Lung microvascular endothelial cell (primary cell): ENCODE results near the gene ACTR10. TPM values are rescaled to one million over a fixed set of nuclear protein-coding genes. Genes with fewer than 3 reads are reported as not detected.
A peak's percentile ranks its signal among the peaks of the same experiment; 100 is the strongest.

Experiments used
- DNase-seq, 2 donors: peaks; one replicate each; pipeline versions ENCODE4 v3.0.0 to v3.0.0-alpha.2; 2010; ENCODE audit warnings: low read depth in 2 of 2
- total RNA-seq: library from RNA; depleted of rRNA; stranded (reverse); fragments of >200 nt; gene quantifications from 2 replicates; pipeline ENCODE4 v1.2.1, GENCODE V29; 2014

ACTR10 gene
- total RNA-seq: 25.1 and 28.8 TPM in 2 replicates

- DNase-seq: peak; percentile 74 to 80
Measured at GRCh38 chr14:58199726-58200479, at the start of gene ACTR10. Gene ACTR10, plus strand, starts transcription at chr14:58200149. Its CDS starts 69 bp downstream, at chr14:58200218.

DNA sequence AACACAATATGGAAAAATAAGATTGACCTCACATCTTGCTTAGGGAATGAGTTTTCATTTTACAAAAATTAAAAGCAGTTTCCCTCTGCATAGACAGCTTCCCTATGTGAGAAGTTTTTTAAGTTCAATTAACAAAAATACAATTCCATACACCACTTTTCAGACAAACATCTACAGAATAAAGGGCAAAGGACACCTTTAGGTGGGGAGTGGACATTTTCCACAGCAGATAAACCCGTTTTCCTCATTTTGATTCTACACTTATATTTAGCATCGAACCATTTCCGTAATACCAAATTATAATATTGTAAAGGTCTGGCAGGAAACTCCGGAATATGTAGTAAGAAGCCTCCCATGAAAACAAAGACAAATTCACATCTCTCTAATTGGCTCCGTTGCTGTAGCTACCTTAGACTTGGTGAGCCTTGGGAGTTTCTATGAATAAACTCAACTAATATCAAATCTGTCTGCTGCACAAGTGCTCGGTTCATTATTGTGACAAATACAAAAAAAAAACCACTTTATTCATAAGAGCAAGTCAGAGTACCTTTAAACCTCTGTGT lies 49.6 kb upstream of the ACTR10 start:
- DNase-seq: no peak

GRCh38 chr14:58151133-58152013 lies 48.6 kb upstream of the ACTR10 start:
- peak; percentile 33 to 54 for DNase-seq

DNA sequence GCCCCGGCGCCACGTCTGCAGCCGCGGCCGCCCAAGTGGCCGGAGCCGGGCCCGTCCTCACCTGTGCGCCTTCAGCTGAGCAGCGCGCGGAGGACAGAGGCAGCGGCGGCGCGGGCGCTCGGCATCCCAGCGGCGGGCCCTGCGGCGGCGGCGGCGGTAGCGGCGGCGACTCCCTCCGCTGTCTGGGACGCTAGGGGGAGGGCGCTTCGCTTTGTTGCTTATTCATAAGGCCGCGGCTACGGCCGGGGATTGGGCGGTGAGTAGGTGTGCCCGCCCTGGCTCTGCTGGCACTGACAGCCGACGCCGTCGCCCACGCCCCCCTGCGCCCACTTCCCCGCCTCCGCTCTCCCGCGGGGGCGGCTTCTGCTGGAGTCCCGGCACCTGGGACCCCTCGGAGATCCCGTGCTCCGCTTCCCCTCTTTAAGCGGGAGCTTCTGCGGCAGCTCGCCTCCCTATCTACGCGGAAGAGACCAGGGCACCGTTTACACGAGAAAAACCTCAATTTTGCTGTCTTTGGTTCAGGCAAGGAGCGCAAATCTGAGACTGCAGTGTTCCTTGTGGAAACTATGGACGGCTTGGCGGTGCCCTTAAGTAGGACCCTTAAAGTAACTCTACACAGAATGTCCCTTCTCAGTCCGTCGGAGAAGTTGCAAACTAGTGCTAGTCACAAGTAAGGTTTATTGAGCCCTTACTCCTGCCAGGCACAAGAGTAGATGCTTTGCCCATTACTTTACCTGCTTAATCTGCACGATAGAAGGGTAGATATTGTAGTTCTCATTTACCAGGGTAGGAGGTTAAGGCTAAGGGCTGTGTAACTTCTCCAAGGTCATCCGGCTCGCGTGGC lies 47.7 kb upstream of the ACTR10 start, which contains the start of gene ARMH4:
Gene ARMH4 (minus strand): TSS at position 200 of the 844 bp plus-strand sequence. CDS start 12,855 bp downstream, outside the sequence.
- DNase-seq: peak; percentile 79 to 83

- no peak for DNase-seq
Measured at GRCh38 chr14:58160561-58160960, 39.4 kb upstream of the ACTR10 start.

DNA sequence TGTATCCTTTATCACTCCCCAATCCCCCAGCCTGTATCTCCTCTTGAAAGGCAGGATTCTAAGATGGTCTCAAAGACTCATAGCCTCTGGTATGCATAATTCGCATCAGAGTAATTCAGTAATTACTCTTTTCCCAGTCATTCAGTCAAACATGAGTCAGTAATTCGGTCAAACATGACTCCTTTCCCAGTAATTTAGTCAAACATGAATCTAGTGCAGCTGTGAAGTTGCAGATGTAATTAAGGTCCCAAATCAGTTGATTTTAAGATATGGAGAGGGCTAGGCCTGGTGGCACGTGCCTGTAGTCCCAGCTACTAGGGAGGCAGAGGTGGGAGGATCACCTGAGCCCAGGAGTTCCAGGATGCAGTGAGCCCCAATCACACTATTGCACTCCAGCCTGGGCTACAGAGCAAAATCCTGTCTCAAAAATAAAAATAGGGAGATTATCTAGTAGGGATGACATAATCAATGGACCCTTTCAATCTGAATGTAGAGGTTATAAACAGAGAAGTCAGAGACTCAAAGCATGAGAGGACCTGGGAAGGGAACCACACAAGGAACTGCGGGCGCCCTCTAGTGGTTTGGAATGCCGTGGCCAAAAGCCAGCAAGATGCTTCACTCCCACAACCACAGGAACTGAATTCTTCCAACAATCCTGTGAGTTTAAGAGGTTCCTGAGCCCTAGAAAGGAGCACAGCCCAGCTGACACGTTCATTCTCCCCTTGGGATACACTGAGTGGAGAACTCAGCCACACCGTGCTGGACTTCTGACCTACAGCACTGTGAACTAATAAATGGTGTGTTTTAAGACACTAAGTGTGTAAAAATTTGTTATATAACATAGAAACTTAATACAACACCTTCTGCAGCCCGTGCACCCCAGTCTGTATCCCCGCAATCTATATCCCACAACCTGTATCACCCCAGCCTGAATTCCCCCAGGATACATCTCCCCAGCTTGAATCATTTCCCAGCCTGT lies 33.7 kb upstream of the ACTR10 start:
- DNase-seq: peak; percentile 67 to 73

GRCh38 chr14:58167057-58167456 lies 32.9 kb upstream of the ACTR10 start:
- DNase-seq: no peak

- DNase-seq: no peak
Measured at GRCh38 chr14:58167891-58168290, 32.1 kb upstream of the ACTR10 start.

DNA sequence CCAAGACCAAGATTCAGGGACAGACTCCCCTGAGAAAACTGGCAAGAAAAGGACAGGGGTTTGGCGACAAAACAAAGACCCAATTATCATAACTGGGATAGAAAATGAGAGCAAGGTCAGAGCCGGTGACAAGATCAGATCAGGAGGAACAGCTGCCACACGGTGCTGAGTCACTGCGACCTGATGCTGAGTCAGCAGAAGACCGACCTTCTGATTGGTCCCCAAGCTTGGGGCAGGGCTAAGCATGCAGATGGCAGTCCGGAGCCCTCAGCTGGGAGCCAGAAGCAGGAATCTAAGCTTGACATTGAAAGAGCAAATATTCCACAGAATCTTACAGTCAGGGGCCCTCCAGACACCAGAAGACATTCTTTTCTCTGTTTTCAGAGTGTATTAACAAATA lies 28.9 kb upstream of the ACTR10 start:
- peak; percentile 70 to 81 for DNase-seq

GRCh38 chr14:58177125-58177524 lies 22.8 kb upstream of the ACTR10 start:
- DNase-seq: no peak

DNA sequence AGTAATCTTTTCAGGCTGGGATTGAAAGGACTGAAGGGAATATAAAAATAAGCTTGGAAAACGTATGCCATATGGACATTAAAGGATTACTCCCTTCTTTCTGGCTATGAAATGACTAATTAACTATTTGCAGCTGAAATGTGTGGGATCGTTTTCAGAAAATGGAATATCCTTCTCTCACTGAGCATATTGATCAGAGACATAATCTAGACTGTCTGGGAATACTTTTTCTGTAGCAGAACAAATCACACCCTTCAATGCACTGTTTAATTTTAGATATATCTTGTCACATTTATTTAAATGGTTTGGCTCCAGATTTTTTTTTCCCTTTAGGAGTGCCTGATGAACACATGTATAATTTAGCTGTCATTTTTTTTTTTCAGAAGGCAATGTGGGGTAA lies 10.8 kb upstream of the ACTR10 start:
- no peak for DNase-seq

- no peak for DNase-seq
Measured at GRCh38 chr14:58191763-58192601, 8.0 kb upstream of the ACTR10 start.

GRCh38 chr14:58193542-58193941 lies 6.4 kb upstream of the ACTR10 start:
- DNase-seq: peak; percentile 24 to 84

DNA sequence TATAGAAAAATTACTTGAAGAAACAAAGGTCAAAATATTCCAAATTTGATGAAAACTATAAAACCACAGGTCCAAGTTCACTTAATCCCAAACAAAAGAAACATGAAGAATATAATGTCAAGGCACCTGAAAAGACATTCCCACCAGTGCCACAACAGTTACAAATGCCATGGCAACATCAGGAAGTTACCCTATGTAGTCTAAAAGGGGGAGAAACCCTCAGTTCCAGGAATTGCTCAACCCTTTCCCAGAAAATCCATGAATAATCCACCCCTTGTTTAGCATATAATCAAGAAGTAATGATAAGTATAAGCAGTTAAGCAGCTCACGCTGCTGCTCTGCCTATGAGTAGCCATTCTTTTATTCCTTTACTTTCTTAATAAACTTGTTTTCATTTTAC lies 3.8 kb upstream of the ACTR10 start:
- no peak for DNase-seq

DNA sequence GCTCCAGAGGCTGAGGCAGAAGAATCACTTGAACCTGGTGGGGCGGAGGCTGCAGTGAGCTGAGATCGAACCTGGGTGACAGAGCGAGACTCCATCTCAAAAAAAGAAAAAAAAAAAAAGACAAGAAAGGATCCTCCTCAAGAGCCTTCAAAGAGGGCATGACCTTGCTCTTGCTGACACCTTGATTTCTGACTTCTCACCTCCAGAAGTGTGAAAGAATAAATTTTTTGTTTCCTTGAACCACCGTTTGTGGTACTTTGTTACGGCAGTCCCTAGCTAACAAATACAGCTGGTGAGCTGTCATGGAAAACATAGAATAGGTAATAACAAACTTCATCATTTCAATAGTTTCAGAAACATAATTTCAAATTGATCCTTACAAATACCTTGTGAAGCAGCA lies 1.9 kb upstream of the ACTR10 start:
- no peak for DNase-seq

DNA sequence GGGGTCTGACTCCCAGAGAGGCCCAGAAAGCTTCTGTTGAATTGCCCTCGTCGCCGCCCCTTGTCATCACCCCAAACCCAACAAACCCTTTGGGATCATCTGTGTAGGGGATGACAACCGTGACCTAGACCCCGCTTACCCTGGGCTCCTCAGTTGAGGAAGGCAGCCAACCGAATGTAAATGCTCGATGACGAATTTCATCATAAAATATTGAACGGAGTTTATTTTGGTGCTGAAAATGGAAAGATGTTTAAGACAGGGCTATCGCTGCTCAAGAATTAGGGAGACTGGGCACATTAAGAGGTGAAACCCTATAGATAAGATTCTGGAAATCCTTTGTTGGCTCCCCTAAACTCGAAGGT lies 512 bp downstream of the ACTR10 start:
- DNase-seq: no peak

DNA sequence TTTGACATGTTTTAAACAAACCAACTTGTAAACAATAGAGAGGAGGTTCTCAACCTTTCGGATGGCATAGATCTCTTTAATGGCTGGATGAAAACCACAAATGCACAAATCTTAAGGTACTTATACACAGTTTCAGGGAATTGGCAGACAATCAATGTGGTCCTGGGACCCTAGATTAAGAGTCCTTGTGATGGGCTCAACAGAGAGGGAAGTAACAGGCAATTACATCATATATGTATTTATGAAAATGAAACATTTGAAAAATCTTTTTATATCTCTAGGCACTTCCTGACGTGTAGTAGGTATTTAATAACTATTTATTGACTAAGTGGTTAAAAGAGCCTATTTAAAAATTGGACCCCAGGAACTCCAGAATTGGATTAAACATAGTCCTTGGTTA lies 897 bp downstream of the ACTR10 start:
- DNase-seq: peak; percentile 7 to 9

- DNase-seq: no peak
Measured at GRCh38 chr14:58213176-58213575, 13.2 kb downstream of the ACTR10 start.
